ENCODE measurements around the gene CCR3.

- TF ChIP-seq POLR2AphosphoS5 (IDR thresholded peaks at IDR 0.05; ENCODE audit: low read depth) (no peak), CTCF (conservative IDR thresholded peaks at IDR 0.05; ENCODE audit: low read depth in 2 of 2) (no peak), ETS1 (IDR thresholded peaks at IDR 0.05) (no peak), EZH2phosphoT487 (IDR thresholded peaks at IDR 0.05; ENCODE audit: unreplicated experiment) (no peak), JUNB (IDR thresholded peaks at IDR 0.05; ENCODE audit: unreplicated experiment) (no peak), CREB1 (CRISPR knock-in tag; IDR thresholded peaks at IDR 0.05; ENCODE audit: low read depth) (no peak), EZH2 (IDR thresholded peaks at IDR 0.05; ENCODE audit: low read depth, unreplicated experiment) (no peak), ZNF462 (CRISPR knock-in tag; IDR thresholded peaks at IDR 0.05) (no peak), REST (IDR thresholded peaks at IDR 0.05; ENCODE audit: unreplicated experiment) (no peak), STAT1 (IDR thresholded peaks at IDR 0.05; ENCODE audit: unreplicated experiment) (no peak), NANOG (IDR thresholded peaks at IDR 0.05; ENCODE audit: borderline replicate concordance) (no peak)
Observed at GRCh38 chr3:46266598-46266997, 24.3 kb downstream of the CCR3 start.
